RWPE1 (cell line): ENCODE measurements around the gene ETF1.
A peak's percentile ranks its signal among the peaks of the same experiment; 100 is the strongest.

ENCODE experiments used
- CTCF ChIA-PET: fragments of 350-600 bp; sonication (Branson Sonifier 250); formaldehyde crosslinking; extraction: SDS; loops from one replicate; lab custom pipeline; 2021; lab: Yijun Ruan, JAX
- POLR2A ChIA-PET: fragments of 400-600 bp; formaldehyde crosslinking; extraction: SDS; loops from one replicate; lab custom pipeline; 2020; ENCODE audit warnings: antibody characterized with exemption; ENCODE audit not compliant: low non-redundant PET; lab: Yijun Ruan, JAX
- DNase-seq: peaks from one replicate; pipeline ENCODE4 v3.0.0; 2012; ENCODE audit warnings: low spot score
- H3K27ac ChIP-seq: fragments of 450-650 bp; 2 replicates; pipeline ENCODE4 v1.5.1; 2017
- TF ChIP-seq, protein P1 (sequence below): fragments of 450-650 bp; conservative IDR thresholded peaks from 2 replicates; pipeline ENCODE4 v1.5.1; 2017; ENCODE audit warnings: low read depth, mild to moderate bottlenecking

ETF1 gene

DNA sequence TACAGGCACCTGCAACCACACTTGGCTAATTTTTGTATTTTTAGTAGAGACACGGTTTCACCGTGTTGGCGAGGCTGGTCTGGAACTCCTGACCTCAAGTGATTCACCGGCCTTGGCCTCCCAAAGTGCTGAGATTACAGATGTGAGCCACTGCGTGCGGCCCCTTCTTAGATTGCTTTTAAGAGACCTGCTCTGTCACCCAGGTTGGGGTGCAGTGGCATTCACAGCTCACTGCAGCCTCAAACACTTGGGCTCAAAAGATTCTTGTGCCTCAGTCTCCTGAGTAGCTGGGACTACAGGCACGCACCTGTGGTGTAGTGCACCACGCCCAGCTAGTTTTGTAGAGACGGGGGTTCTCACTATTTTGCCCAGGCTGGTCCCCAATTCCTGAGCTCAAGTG, 21.2 kb upstream of the ETF1 start:
- TF ChIP-seq, protein P1, sequence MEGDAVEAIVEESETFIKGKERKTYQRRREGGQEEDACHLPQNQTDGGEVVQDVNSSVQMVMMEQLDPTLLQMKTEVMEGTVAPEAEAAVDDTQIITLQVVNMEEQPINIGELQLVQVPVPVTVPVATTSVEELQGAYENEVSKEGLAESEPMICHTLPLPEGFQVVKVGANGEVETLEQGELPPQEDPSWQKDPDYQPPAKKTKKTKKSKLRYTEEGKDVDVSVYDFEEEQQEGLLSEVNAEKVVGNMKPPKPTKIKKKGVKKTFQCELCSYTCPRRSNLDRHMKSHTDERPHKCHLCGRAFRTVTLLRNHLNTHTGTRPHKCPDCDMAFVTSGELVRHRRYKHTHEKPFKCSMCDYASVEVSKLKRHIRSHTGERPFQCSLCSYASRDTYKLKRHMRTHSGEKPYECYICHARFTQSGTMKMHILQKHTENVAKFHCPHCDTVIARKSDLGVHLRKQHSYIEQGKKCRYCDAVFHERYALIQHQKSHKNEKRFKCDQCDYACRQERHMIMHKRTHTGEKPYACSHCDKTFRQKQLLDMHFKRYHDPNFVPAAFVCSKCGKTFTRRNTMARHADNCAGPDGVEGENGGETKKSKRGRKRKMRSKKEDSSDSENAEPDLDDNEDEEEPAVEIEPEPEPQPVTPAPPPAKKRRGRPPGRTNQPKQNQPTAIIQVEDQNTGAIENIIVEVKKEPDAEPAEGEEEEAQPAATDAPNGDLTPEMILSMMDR: no peak

GRCh38 chr5:138563340-138564118, 20.5 kb upstream of the ETF1 start:
- CTCF ChIA-PET: no interaction called here
- TF ChIP-seq, protein P1: no peak
- peak overlapping the region; percentile 33 for H3K27ac ChIP-seq
- POLR2A ChIA-PET: no interaction called here
- DNase-seq: no peak

More for the DNA sequence above, 21.2 kb upstream of the ETF1 start:
- ChIA-PET CTCF (no interaction called here), POLR2A (no interaction called here)
- no peak for DNase-seq
- peak overlapping the region; percentile 33 for H3K27ac ChIP-seq

- DNase-seq: no peak
- no peak overlapping the region for H3K27ac ChIP-seq
- CTCF ChIA-PET: no interaction called here
- POLR2A ChIA-PET: no interaction called here
- TF ChIP-seq, protein P1: no peak
Observed at GRCh38 chr5:138560971-138561370, 17.9 kb upstream of the ETF1 start.

GRCh38 chr5:138559937-138560336, 16.9 kb upstream of the ETF1 start:
- TF ChIP-seq, protein P1: no peak

DNA sequence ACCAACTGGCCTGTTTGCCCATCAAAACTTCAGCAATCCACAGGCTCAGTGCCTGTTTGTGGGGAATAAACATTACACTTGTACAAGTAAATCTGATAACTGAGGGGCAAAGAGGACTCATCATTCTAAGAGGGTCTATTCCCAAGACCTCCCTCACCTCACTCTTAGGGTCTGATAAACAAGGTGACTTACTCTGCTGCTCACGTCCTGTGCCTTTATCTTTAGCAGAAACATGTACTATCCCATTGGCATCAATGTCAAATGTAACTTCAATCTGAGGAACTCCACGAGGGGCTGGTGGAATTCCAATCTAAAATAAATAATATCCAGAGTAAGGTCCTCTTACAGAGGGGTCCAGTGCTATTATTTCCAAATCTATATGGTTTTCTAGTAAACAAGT, 14.6 kb upstream of the ETF1 start:
- no peak overlapping the region for H3K27ac ChIP-seq
- POLR2A ChIA-PET: no interaction called here
- CTCF ChIA-PET: interaction anchor here (1.0 to 1.1 kb wide), 2 partner anchors 8 to 10 kb away, joined by 4 to 5 read pairs; no protein-coding TSS in a partner anchor
- TF ChIP-seq, protein P1: no peak
- DNase-seq: no peak

More at GRCh38 chr5:138559937-138560336, 16.9 kb upstream of the ETF1 start:
- H3K27ac ChIP-seq: no peak overlapping the region
- DNase-seq: no peak
- ChIA-PET CTCF (interaction anchor here (1.0 kb wide), 1 partner anchor 11 kb away, joined by 3 read pairs; no protein-coding TSS in a partner anchor), POLR2A (no interaction called here)

GRCh38 chr5:138554143-138554542, 11.1 kb upstream of the ETF1 start:
- no peak overlapping the region for H3K27ac ChIP-seq
- POLR2A ChIA-PET: no interaction called here
- TF ChIP-seq, protein P1: no peak
- DNase-seq: no peak
- CTCF ChIA-PET: interaction anchor here (0.6 kb wide), 1 partner anchor 1760 kb away, joined by 3 read pairs; no protein-coding TSS in a partner anchor
